Pancreas (tissue), 10 donors: ENCODE measurements around the gene METTL21C. TPM values are rescaled to one million over a fixed set of nuclear protein-coding genes. Genes with fewer than 3 reads are reported as not detected.

Experiments
- ATAC-seq, 4 donors: fragments of 200-7000 bp; cut with Tn5 transposase; one replicate each; pipeline versions ENCODE4 v1.8.0 to v1.9.1; 2020; ENCODE audit warnings: mild to moderate bottlenecking in 4 of 4, moderate library complexity in 4 of 4
- DNase-seq, 6 donors: peaks; one replicate each; pipeline ENCODE4 v3.0.0-alpha.2; 2020
- FAIRE-seq: peaks from 2 replicates; lab custom pipeline; 2012; peaks lifted over from hg19 to GRCh38; lab: Jason Lieb, UNC
- H3K27ac ChIP-seq, 4 donors: fragments of 200-600 bp; sonication (generic); 1 replicate in 3 of 4; 2 replicates in 1 of 4; pipeline versions ENCODE4 v1.5.0 to v1.8.0; 2020
- H3K27me3 ChIP-seq, 4 donors: fragments of 200-600 bp; one replicate each; pipeline ENCODE4 v1.8.0; 2021
- H3K36me3 ChIP-seq, 3 donors: fragments of 200-600 bp; sonication (generic) in 1 of 3; one replicate each; pipeline versions ENCODE4 v1.5.0 to v1.8.0; 2020 to 2021
- H3K4me1 ChIP-seq, 3 donors: fragments of 200-600 bp; one replicate each; pipeline ENCODE4 v1.8.0; 2021
- H3K4me3 ChIP-seq, 4 donors: fragments of 200-600 bp; sonication (generic) in 2 of 4; one replicate each; pipeline versions ENCODE4 v1.5.0 to v1.8.0; 2020 to 2021
- H3K9me3 ChIP-seq, 4 donors: fragments of 200-600 bp; one replicate each; pipeline ENCODE4 v1.8.0; 2021
- WGBS, 2 donors: extraction: QIAGEN DNeasy Blood & Tissue Kit; methylation state at CpG; one replicate each; pipeline ENCODE4 v1.1.7; 2013; 5-methylcytosine and 5-hydroxymethylcytosine counted together
- intact Hi-C, 3 donors: fragments of 100-400 bp; cut with DNase I; formaldehyde crosslinking; loops; one replicate each; pipeline versions ENCODE4 v1.11.1 to v1.14.2; 2022
- polyA plus RNA-seq, 2 donors: library from polyadenylated mRNA; stranded (reverse); fragments of 200-250 nt; gene quantifications; one replicate each; pipeline ENCODE4 v1.2.3, GENCODE V29; 2013
- total RNA-seq, 6 donors: library from RNA; stranded (reverse); fragmentation: NEBNext Ultra II Directional in 4 of 6; extraction: Animal tissue kit (Norgen Biotek cat#: 25700) in 4 of 6; gene quantifications; one replicate each; pipeline versions ENCODE4 v1.2.1 to v1.2.4, GENCODE V29; 2021 to 2023
- TF ChIP-seq, protein P1 (sequence below), 4 donors: fragments of 200-600 bp; sonication (generic) in 3 of 4; IDR thresholded peaks; one replicate each; pipeline versions ENCODE4 v1.5.0 to v1.8.0; 2021; ENCODE audit warnings: antibody characterized with exemption in 4 of 4
- donor health status: healthy with polysubstance abuse.
- donor health status: DM: no; HTN: no; CAD: no; lungs with moderate emphysema.
- donor health status: DM: no; HTN: no; CAD: no.
- donor health status: control.
- donor health status: control.
- donor health status: Bipolar disorder and iron deficiency.
- donor health status: DM: yes; HTN: yes; CAD: no.
- donor health status: DM: no; HTN: no; CAD: no.
- donor health status: DM: no; HTN: no; CAD: no.
- donor health status: DM: yes; HTN: yes; CAD: no.

The METTL21C gene
- total and polyA plus RNA-seq, 8 donors: not detected

DNA sequence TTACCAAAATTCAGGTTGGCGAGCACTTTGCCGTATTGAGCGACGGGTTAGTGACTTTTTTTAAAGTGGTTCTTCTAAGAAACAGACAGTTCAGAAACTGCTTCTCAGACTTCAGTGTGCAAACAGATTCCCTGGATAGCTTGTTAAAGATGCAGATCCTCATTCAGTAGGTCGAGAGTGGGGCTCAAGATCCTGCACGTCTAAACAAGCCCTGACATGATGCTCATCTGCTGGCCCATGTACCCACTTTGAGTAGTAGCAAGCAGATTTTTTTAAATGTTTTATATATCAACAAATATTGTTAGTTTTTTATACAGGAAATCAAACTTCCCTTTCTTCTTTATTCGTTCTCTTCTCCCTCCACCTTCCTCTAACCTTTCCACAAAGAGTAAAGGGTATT, 7.3 kb downstream of the METTL21C start:
- FAIRE-seq (no peak), ATAC-seq (no peak), DNase-seq (no peak)
- no peaks in the 10 kb centered on the region for H3K27me3 ChIP-seq
- no peak overlapping the region for H3K27ac ChIP-seq
- no peaks in the 10 kb centered on the region for H3K4me1 ChIP-seq
- WGBS, 2 donors: 63 to 71% methylated on average over 7 of the region's 7 CpGs
- no peaks in the 10 kb centered on the region for H3K9me3 ChIP-seq
- no peak overlapping the region for H3K4me3 ChIP-seq
- H3K36me3 ChIP-seq: no peaks in the 10 kb centered on the region
- TF ChIP-seq, protein P1, sequence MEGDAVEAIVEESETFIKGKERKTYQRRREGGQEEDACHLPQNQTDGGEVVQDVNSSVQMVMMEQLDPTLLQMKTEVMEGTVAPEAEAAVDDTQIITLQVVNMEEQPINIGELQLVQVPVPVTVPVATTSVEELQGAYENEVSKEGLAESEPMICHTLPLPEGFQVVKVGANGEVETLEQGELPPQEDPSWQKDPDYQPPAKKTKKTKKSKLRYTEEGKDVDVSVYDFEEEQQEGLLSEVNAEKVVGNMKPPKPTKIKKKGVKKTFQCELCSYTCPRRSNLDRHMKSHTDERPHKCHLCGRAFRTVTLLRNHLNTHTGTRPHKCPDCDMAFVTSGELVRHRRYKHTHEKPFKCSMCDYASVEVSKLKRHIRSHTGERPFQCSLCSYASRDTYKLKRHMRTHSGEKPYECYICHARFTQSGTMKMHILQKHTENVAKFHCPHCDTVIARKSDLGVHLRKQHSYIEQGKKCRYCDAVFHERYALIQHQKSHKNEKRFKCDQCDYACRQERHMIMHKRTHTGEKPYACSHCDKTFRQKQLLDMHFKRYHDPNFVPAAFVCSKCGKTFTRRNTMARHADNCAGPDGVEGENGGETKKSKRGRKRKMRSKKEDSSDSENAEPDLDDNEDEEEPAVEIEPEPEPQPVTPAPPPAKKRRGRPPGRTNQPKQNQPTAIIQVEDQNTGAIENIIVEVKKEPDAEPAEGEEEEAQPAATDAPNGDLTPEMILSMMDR (IDR thresholded peaks at IDR 0.05): no peak
- intact Hi-C loops: no loop called here

DNA sequence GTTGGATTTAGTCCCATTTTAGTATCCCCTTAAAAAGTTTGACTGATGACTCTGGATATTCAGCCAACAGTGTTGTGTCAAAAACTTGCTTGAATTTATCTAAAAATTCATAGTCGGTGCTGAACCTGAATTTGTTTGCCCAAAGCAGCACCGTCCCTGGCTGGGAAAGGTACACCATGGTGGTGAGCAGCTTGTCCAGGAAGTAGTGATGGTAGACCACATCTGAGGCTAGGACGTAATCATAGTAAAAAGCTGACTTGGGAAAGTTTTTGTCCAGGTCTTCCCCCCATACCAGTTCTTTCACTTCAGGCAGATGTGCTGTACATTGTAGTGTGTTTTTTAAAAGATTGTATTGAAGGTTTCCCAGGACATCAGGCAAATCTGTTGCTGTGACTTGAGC, 8.8 kb downstream of the METTL21C start:
- FAIRE-seq (no peak), ATAC-seq (no peak), DNase-seq (no peak)
- Histone ChIP-seq H3K36me3 (no peaks in the 10 kb centered on the region), H3K27ac (no peak overlapping the region), H3K4me1 (no peaks in the 10 kb centered on the region), H3K4me3 (no peak overlapping the region), H3K9me3 (no peaks in the 10 kb centered on the region), H3K27me3 (no peaks in the 10 kb centered on the region)
- TF ChIP-seq, protein P1 (IDR thresholded peaks at IDR 0.05): no peak
- WGBS, 2 donors: 53 to 58% methylated on average over 3 of the region's 3 CpGs
- intact Hi-C loops: no loop called here

DNA sequence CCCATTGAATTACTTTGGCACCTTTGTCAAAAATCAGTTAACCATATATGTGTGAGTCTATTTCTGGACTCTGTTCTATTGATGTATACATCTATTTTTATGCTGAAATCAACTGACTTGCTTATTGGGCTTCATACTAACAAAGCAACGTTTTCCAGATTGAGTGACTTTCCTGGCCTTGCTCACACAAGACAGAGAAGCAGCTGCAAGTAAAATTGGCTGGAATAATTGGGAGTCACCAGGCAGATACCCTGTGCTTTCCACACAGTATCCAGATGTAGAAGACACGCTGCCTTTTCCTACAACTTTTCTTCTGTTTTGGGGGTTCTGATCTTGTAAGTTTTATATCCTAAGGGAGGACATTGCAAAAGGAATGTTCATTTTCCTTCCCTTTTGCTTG, 11.2 kb downstream of the METTL21C start:
- ATAC-seq: no peak
- intact Hi-C loops: no loop called here
- 61 to 65% methylated on average over 2 of the region's 2 CpGs for WGBS, 2 donors
- Histone ChIP-seq H3K27me3 (no peaks in the 10 kb centered on the region), H3K4me1 (no peaks in the 10 kb centered on the region), H3K36me3 (peaks cover 0 to 5% (median 0%) of the 10 kb centered on the region in 3 donors), H3K27ac (no peak overlapping the region), H3K9me3 (no peaks in the 10 kb centered on the region), H3K4me3 (no peak overlapping the region)
- TF ChIP-seq, protein P1 (IDR thresholded peaks at IDR 0.05): no peak
- DNase-seq: no peak
- FAIRE-seq: no peak

DNA sequence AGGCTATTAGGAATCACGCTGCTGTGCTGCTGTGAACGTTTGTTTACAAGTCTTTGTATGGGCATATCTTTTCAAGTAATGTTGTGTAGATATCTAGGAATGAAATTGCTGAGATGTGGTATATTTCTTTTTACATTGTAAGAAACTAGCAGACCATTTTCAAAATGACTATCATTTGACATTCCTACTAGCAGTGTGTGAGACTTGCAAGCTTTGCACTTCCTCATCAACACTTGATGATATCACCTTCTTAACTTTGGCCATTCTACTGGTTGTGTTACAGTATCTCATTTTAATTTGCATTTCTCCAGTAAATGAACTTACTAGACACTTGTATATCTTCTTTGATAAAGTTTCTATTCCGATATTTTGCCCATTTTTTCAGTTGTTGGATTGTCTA, 12.1 kb downstream of the METTL21C start:
- H3K36me3 ChIP-seq: peaks cover 0 to 5% (median 0%) of the 10 kb centered on the region in 3 donors
- DNase-seq (no peak), ATAC-seq (no peak), FAIRE-seq (no peak)
- H3K4me3 ChIP-seq: no peak overlapping the region
- H3K27me3 ChIP-seq: no peaks in the 10 kb centered on the region
- intact Hi-C loops: no loop called here
- H3K9me3 ChIP-seq: no peaks in the 10 kb centered on the region
- no peaks in the 10 kb centered on the region for H3K4me1 ChIP-seq
- 60 to 69% methylated on average over 3 of the region's 3 CpGs for WGBS, 2 donors
- TF ChIP-seq, protein P1 (IDR thresholded peaks at IDR 0.05): no peak
- H3K27ac ChIP-seq: no peak overlapping the region

DNA sequence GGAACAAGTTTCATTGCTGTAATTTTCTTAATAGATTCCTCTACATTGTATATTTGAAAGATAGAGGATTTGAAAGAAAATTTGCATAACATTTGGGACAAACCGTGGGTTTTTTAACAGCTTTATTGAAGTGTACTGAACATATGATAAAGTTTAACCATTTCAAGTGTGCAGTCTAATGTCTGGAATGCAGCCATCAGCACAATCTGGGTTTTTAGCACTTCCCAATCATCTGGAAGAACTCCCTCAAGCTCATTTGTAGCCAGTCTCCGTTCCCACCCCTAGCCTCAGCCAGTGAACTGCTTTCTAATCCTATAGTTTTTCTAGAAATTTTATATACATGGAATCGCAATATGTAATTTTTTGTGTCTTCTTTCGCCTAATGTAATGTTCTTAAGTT, 12.6 kb downstream of the METTL21C start:
- Histone ChIP-seq H3K4me1 (no peaks in the 10 kb centered on the region), H3K9me3 (no peaks in the 10 kb centered on the region), H3K27me3 (no peaks in the 10 kb centered on the region), H3K36me3 (peaks cover 0 to 5% (median 0%) of the 10 kb centered on the region in 3 donors), H3K27ac (no peak overlapping the region), H3K4me3 (no peak overlapping the region)
- FAIRE-seq (no peak), DNase-seq (no peak), ATAC-seq (no peak)
- 65 to 69% methylated on average over 4 of the region's 4 CpGs for WGBS, 2 donors
- TF ChIP-seq, protein P1 (IDR thresholded peaks at IDR 0.05): no peak
- intact Hi-C loops: no loop called here
